HCT116 (cell line): ENCODE results near the gene TULP4.

Experiments used
- MAX ChIP-seq: IDR thresholded peaks from 2 replicates; pipeline ENCODE4 v1.6.1; 2012
- POLR2A ChIP-seq: IDR thresholded peaks from 2 replicates; pipeline ENCODE4 v1.7.0; 2011; ENCODE audit warnings: borderline replicate concordance; ENCODE audit not compliant: insufficient read depth, insufficient read length; ENCODE audit errors: extremely low read depth
- REST ChIP-seq: IDR thresholded peaks from 2 replicates; pipeline ENCODE4 v1.6.1; 2012; ENCODE audit warnings: low read depth

- no peak for TF ChIP-seq MAX
- no peak for TF ChIP-seq REST
- TF ChIP-seq POLR2A: no peak
Measured at GRCh38 chr6:158316022-158316421, 3.8 kb downstream of the TULP4 start.
